ENCODE data around the gene ST6GALNAC3.

GRCh38 chr1:76148460-76148859 lies 73.9 kb downstream of the ST6GALNAC3 start:
- TF ChIP-seq, protein P1, sequence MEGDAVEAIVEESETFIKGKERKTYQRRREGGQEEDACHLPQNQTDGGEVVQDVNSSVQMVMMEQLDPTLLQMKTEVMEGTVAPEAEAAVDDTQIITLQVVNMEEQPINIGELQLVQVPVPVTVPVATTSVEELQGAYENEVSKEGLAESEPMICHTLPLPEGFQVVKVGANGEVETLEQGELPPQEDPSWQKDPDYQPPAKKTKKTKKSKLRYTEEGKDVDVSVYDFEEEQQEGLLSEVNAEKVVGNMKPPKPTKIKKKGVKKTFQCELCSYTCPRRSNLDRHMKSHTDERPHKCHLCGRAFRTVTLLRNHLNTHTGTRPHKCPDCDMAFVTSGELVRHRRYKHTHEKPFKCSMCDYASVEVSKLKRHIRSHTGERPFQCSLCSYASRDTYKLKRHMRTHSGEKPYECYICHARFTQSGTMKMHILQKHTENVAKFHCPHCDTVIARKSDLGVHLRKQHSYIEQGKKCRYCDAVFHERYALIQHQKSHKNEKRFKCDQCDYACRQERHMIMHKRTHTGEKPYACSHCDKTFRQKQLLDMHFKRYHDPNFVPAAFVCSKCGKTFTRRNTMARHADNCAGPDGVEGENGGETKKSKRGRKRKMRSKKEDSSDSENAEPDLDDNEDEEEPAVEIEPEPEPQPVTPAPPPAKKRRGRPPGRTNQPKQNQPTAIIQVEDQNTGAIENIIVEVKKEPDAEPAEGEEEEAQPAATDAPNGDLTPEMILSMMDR (IDR thresholded peaks at IDR 0.05) = no peak
- no peak for TF ChIP-seq POLR2A (IDR thresholded peaks at IDR 0.05)

Data from testis (tissue), 2 donors.